Gastroesophageal sphincter (tissue), 4 donors: ENCODE data around the gene KCNH4. TPM values are rescaled to one million over a fixed set of nuclear protein-coding genes. Genes with fewer than 3 reads are reported as not detected.
A peak's percentile ranks its signal among the peaks of the same experiment; 100 is the strongest.

Experiments used
- ATAC-seq: fragments of 150-250 bp; one replicate; pipeline ENCODE4 v1.9.1; 2016; ENCODE audit warnings: mild to moderate bottlenecking, moderate library complexity
- H3K27ac ChIP-seq, 4 donors: fragments of 200-600 bp; sonication (generic) in 3 of 4; 1 replicate in 3 of 4; 2 replicates in 1 of 4; pipeline ENCODE4 v1.5.1; 2016 to 2019
- H3K27me3 ChIP-seq: fragments of 200-600 bp; sonication (generic); one replicate; pipeline ENCODE4 v1.5.1; 2019
- H3K36me3 ChIP-seq, 2 donors: fragments of 200-600 bp; sonication (generic); one replicate each; pipeline ENCODE4 v1.5.1; 2019; ENCODE audit warnings: control low read depth in 1 of 2
- H3K4me1 ChIP-seq, 3 donors: fragments of 200-600 bp; sonication (generic); 1 replicate in 2 of 3; 2 replicates in 1 of 3; pipeline ENCODE4 v1.5.1; 2016 to 2019; ENCODE audit warnings: control low read depth in 2 of 3
- H3K4me3 ChIP-seq, 2 donors: fragments of 200-600 bp; sonication (generic); one replicate each; pipeline ENCODE4 v1.5.1; 2019; ENCODE audit warnings: mild to moderate bottlenecking in 1 of 2, moderate library complexity in 1 of 2
- H3K9me3 ChIP-seq, 3 donors: fragments of 200-600 bp; sonication (generic); one replicate each; pipeline ENCODE4 v1.5.1; 2017 to 2019; ENCODE audit warnings: control low read depth in 2 of 3
- EP300 ChIP-seq: sonication (generic); formaldehyde crosslinking; IDR thresholded peaks from one replicate; pipeline ENCODE4 v1.6.1; 2017; ENCODE audit warnings: antibody characterized with exemption, mild to moderate bottlenecking
- POLR2A ChIP-seq, 2 donors: fragments of 450-650 bp; IDR thresholded peaks; one replicate each; pipeline ENCODE4 v1.6.1; 2017; ENCODE audit warnings: antibody characterized with exemption in 2 of 2, mild to moderate bottlenecking in 2 of 2, moderate library complexity in 1 of 2
- POLR2AphosphoS5 ChIP-seq: sonication (generic); formaldehyde crosslinking; IDR thresholded peaks from one replicate; pipeline ENCODE4 v1.6.1; 2017; ENCODE audit warnings: antibody characterized with exemption
- WGBS, 2 donors: methylation state at CpG; one replicate each; pipeline ENCODE4 v1.1.5; 2018; ENCODE audit warnings: low coverage in 1 of 2; 5-methylcytosine and 5-hydroxymethylcytosine counted together
- total RNA-seq, 4 donors: library from RNA; depleted of rRNA; stranded (reverse); fragments of >200 nt; gene quantifications; one replicate each; pipeline ENCODE4 v1.1.0, GENCODE V29; 2016
- TF ChIP-seq, protein P1 (sequence below), 4 experiments: fragments of 200-600 bp in 2 of 4; fragments of 450-650 bp in 2 of 4; sonication (generic) in 1 of 4; IDR thresholded peaks; one replicate each; pipeline ENCODE4 v1.5.1; 2017 to 2019; ENCODE audit warnings: antibody characterized with exemption in 4 of 4, mild to moderate bottlenecking in 2 of 4, moderate library complexity in 2 of 4

Gene KCNH4
- total RNA-seq, 4 donors from 2014 or later = 0.16 to 0.27 (median 0.17) TPM; not detected in 1

- H3K36me3 ChIP-seq = peaks cover 0 to 56% of the 10 kb centered on the region in 2 donors
- no peak for ATAC-seq
These were observed 66.8 kb downstream of the KCNH4 start for GRCh38 chr17:42114118-42114517.

DNA sequence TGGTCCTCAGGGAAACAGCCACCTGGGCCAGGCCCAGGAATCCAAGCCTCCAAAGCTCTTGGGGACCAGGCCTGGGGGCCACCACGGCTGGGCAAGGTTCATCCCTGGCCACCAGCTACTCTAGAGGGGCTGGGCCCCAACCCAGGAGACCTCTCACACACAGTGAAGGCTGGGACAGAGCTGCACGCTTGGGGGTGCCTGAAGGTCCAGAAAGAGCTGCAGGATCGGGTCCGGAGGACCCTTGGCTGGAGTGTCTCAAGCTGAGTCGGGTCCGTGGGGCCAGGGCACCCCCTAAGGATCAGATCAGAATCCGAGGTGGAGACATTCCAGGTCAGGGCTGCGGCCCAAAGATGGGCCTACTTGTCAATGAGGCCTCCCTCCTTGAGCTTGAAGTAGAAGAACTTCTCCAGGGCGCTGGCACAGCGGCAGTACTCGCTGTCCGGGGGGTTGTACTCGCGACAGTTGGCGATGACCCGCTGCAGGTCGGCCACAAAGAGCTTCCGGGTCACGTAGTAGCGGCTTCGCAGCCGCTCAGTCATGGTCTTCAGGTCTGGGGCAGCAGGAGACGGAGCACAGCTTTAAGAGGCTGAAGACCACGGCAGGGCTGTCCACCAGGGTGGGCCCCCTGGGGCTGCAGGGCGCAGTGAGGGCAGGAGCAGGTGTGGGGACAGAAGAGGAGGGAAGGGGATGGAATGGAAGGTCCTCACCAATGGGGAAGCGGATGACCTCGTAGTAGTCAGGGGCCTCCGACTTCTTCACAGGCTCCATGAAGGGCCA, 67.5 kb downstream of the KCNH4 start:
- Histone ChIP-seq H3K4me1 (peaks cover 0 to 42% (median 15%) of the 10 kb centered on the region in 3 donors), H3K27me3 (no peaks in the 10 kb centered on the region), H3K4me3 (no peak overlapping the region), H3K27ac (peak overlapping the region; percentile 51 to 96 (median 92)), H3K36me3 (peaks cover 0 to 56% of the 10 kb centered on the region in 2 donors), H3K9me3 (no peaks in the 10 kb centered on the region)
- TF ChIP-seq POLR2AphosphoS5 = no peak
- TF ChIP-seq, protein P1, sequence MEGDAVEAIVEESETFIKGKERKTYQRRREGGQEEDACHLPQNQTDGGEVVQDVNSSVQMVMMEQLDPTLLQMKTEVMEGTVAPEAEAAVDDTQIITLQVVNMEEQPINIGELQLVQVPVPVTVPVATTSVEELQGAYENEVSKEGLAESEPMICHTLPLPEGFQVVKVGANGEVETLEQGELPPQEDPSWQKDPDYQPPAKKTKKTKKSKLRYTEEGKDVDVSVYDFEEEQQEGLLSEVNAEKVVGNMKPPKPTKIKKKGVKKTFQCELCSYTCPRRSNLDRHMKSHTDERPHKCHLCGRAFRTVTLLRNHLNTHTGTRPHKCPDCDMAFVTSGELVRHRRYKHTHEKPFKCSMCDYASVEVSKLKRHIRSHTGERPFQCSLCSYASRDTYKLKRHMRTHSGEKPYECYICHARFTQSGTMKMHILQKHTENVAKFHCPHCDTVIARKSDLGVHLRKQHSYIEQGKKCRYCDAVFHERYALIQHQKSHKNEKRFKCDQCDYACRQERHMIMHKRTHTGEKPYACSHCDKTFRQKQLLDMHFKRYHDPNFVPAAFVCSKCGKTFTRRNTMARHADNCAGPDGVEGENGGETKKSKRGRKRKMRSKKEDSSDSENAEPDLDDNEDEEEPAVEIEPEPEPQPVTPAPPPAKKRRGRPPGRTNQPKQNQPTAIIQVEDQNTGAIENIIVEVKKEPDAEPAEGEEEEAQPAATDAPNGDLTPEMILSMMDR (IDR thresholded peaks at IDR 0.05) = no peak
- no peak for TF ChIP-seq EP300
- TF ChIP-seq POLR2A (IDR thresholded peaks at IDR 0.05) = no peak
- no peak for ATAC-seq
- WGBS, 2 donors = 87% methylated on average over 3 of the region's 28 CpGs; no CpG with 5 or more reads in 1 of the 2 donors

More at GRCh38 chr17:42114118-42114517, 66.8 kb downstream of the KCNH4 start:
- Histone ChIP-seq H3K4me3 (no peak overlapping the region), H3K27me3 (no peaks in the 10 kb centered on the region), H3K9me3 (no peaks in the 10 kb centered on the region), H3K4me1 (peaks cover 0 to 47% (median 15%) of the 10 kb centered on the region in 3 donors), H3K27ac (peak overlapping the region in 2 of 4 donors; percentile 91 to 93)
- TF ChIP-seq POLR2AphosphoS5 (no peak), POLR2A (IDR thresholded peaks at IDR 0.05) (no peak), EP300 (no peak)
- TF ChIP-seq, protein P1 (IDR thresholded peaks at IDR 0.05) = no peak
- WGBS, 2 donors = 80% methylated on average over 1 of the region's 9 CpGs; no CpG with 5 or more reads in 1 of the 2 donors

- WGBS, 2 donors = 0% methylated on average over 1 to 2 of the region's 10 CpGs
- ATAC-seq = peak; percentile 91
- no peaks in the 10 kb centered on the region for H3K9me3 ChIP-seq
- peak within 1 kb of the TSS; percentile 51 to 96 (median 92) for H3K27ac ChIP-seq
- H3K27me3 ChIP-seq = no peaks in the 10 kb centered on the region
- peaks cover 0 to 48% (median 15%) of the 10 kb centered on the region in 3 donors for H3K4me1 ChIP-seq
- H3K36me3 ChIP-seq = peaks cover 0 to 56% of the 10 kb centered on the region in 2 donors
- peak; percentile 71 for TF ChIP-seq POLR2AphosphoS5
- TF ChIP-seq POLR2A (IDR thresholded peaks at IDR 0.05) = peak; percentile 47 to 65
- TF ChIP-seq, protein P1 (IDR thresholded peaks at IDR 0.05) = no peak
- peak within 1 kb of the TSS; percentile 39 to 67 for H3K4me3 ChIP-seq
These were observed 68.3 kb downstream of the KCNH4 start, which contains the start of gene DHX58 for GRCh38 chr17:42112552-42113176. DHX58 (minus strand) TSS chr17:42112714; CDS start chr17:42111892, 822 bp downstream.

DNA sequence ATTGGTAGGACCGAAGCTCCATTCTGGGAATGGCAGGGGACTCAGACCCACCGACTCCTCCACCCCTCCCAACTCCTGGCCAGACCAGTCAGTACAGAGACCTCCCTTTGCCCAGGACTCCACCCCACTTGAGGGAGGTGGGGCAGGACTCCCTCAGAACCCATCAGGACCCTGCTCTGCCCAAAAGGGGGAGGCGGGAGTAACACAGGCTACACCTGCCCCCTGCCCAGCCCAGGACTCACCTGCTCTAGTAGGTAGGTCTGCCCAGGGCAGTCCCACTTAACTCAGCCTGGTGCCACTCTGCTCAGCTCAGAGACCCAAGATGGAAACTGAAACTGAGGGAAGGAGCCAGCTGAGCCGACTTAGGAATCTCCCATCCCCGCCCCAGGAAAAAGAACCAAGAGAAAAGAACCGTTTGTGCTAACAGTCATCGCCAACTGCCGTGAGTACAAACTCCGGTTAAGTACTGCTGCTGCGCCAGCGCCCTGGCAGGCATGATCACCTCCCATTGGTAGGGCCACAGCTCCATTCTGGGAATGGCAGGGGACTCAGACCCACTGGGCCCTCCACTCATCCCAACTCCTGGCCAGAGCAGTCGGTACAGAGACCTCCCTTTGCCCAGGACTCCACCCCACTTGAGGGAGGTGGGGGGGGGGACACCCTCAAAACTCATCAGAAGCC, 68.9 kb downstream of the KCNH4 start:
- peak overlapping the region; percentile 51 to 96 (median 92) for H3K27ac ChIP-seq
- no peaks in the 10 kb centered on the region for H3K27me3 ChIP-seq
- H3K4me1 ChIP-seq = peaks cover 0 to 53% (median 18%) of the 10 kb centered on the region in 3 donors
- WGBS, 2 donors = no CpG with 5 or more reads among the region's 12 CpGs
- TF ChIP-seq POLR2AphosphoS5 (no peak), EP300 (no peak), POLR2A (IDR thresholded peaks at IDR 0.05) (no peak)
- TF ChIP-seq, protein P1 (IDR thresholded peaks at IDR 0.05) = no peak
- H3K36me3 ChIP-seq = peaks cover 0 to 55% of the 10 kb centered on the region in 2 donors
- peak overlapping the region; percentile 39 to 67 for H3K4me3 ChIP-seq
- peak; percentile 70 for ATAC-seq
- H3K9me3 ChIP-seq = no peaks in the 10 kb centered on the region
